WTC11 (cell line): Measurements from ENCODE around the gene MACROD2. TPM values are rescaled to one million over a fixed set of nuclear protein-coding genes. Genes with fewer than 3 reads are reported as not detected.

Experiments used
- ATAC-seq: fragments of 200-7000 bp; cut with Tn5 transposase; 2 replicates; pipeline ENCODE4 v1.10.0; 2021; ENCODE audit warnings: mild to moderate bottlenecking, moderate library complexity
- CTCF ChIA-PET: fragments of 300-600 bp; sonication (Branson Sonifier 250); formaldehyde crosslinking; loops from one replicate; lab custom pipeline; 2021; ENCODE audit warnings: antibody characterized with exemption; lab: Charles Lee
- POLR2A ChIA-PET: fragments of 350-600 bp; sonication (Branson Sonifier 250); formaldehyde crosslinking; loops from one replicate; lab custom pipeline; 2021; ENCODE audit warnings: antibody characterized with exemption; lab: Charles Lee
- DNase-seq: peaks from one replicate; pipeline ENCODE4 v3.0.0; 2021; ENCODE audit warnings: low spot score
- H3K27ac Mint-ChIP-seq: 2 replicates; pipeline ENCODE4 v1.8.0; 2021; ENCODE audit warnings: mixed read lengths
- H3K27me3 Mint-ChIP-seq: 2 replicates; pipeline ENCODE4 v1.8.0; 2021; ENCODE audit warnings: low read depth, mild to moderate bottlenecking, moderate library complexity, mixed read lengths
- H3K36me3 Mint-ChIP-seq: 2 replicates; pipeline ENCODE4 v1.8.0; 2021; ENCODE audit warnings: mixed read lengths
- H3K4me1 Mint-ChIP-seq: 2 replicates; pipeline ENCODE4 v1.8.0; 2022; ENCODE audit warnings: mixed read lengths
- H3K4me3 Mint-ChIP-seq: 2 replicates; pipeline ENCODE4 v1.8.0; 2021; ENCODE audit warnings: mild to moderate bottlenecking, moderate library complexity, mixed read lengths
- H3K9me3 Mint-ChIP-seq: 2 replicates; pipeline ENCODE4 v1.8.0; 2021; ENCODE audit warnings: mixed read lengths
- ATF1 ChIP-seq: sonication (generic); formaldehyde crosslinking; IDR thresholded peaks from 2 replicates; pipeline ENCODE4 v1.8.1; 2023; ENCODE audit warnings: mild to moderate bottlenecking, moderate library complexity, missing genetic modification reagents
- ATF2 ChIP-seq: sonication (generic); formaldehyde crosslinking; IDR thresholded peaks from 2 replicates; pipeline ENCODE4 v1.8.1; 2022; ENCODE audit warnings: low read depth, missing genetic modification reagents, borderline replicate concordance
- CREB1 ChIP-seq: sonication (generic); formaldehyde crosslinking; IDR thresholded peaks from 2 replicates; pipeline ENCODE4 v1.8.0; 2023; ENCODE audit warnings: mild to moderate bottlenecking, missing genetic modification reagents
- E2F5 ChIP-seq: sonication (generic); formaldehyde crosslinking; IDR thresholded peaks from 2 replicates; pipeline ENCODE4 v1.8.1; 2022; ENCODE audit warnings: mild to moderate bottlenecking, moderate library complexity, missing genetic modification reagents
- ELF4 ChIP-seq: sonication (generic); formaldehyde crosslinking; IDR thresholded peaks from 2 replicates; pipeline ENCODE4 v1.8.1; 2022; ENCODE audit warnings: low read depth, mild to moderate bottlenecking, moderate library complexity, missing genetic modification reagents
- EMX1 ChIP-seq: fragments of 250-450 bp; sonication (Bioruptor Pico); IDR thresholded peaks from 2 replicates; pipeline ENCODE4 v1.8.0; 2021; ENCODE audit warnings: mild to moderate bottlenecking
- ESRRA ChIP-seq: sonication (generic); formaldehyde crosslinking; IDR thresholded peaks from 2 replicates; pipeline ENCODE4 v1.8.1; 2022; ENCODE audit warnings: mild to moderate bottlenecking, missing genetic modification reagents, borderline replicate concordance
- FOXJ3 ChIP-seq: sonication (generic); formaldehyde crosslinking; IDR thresholded peaks from 2 replicates; pipeline ENCODE4 v1.9.0; 2021; ENCODE audit warnings: missing genetic modification reagents, mild to moderate bottlenecking, borderline replicate concordance
- HMGA2 ChIP-seq: fragments of 250-450 bp; sonication (Bioruptor Pico); IDR thresholded peaks from 2 replicates; pipeline ENCODE4 v1.4.0; 2021; ENCODE audit warnings: mild to moderate bottlenecking, moderate library complexity
- JAZF1 ChIP-seq: fragments of 250-450 bp; sonication (Bioruptor Pico); IDR thresholded peaks from 2 replicates; pipeline ENCODE4 v1.9.0; 2021; ENCODE audit warnings: moderate library complexity, mild to moderate bottlenecking, inconsistent platforms
- KAT7 ChIP-seq: sonication (generic); formaldehyde crosslinking; IDR thresholded peaks from 2 replicates; pipeline ENCODE4 v1.8.1; 2023; ENCODE audit warnings: missing genetic modification reagents, mild to moderate bottlenecking, borderline replicate concordance
- MLX ChIP-seq: sonication (generic); formaldehyde crosslinking; IDR thresholded peaks from 2 replicates; pipeline ENCODE4 v1.8.1; 2023; ENCODE audit warnings: mild to moderate bottlenecking, missing genetic modification reagents, moderate library complexity
- MXD4 ChIP-seq: fragments of 250-450 bp; sonication (Bioruptor Pico); IDR thresholded peaks from 2 replicates; pipeline ENCODE4 v1.8.0; 2021; ENCODE audit warnings: mild to moderate bottlenecking, moderate library complexity, borderline replicate concordance
- MYBL2 ChIP-seq: sonication (generic); formaldehyde crosslinking; IDR thresholded peaks from 2 replicates; pipeline ENCODE4 v1.8.1; 2023; ENCODE audit warnings: mild to moderate bottlenecking, moderate library complexity, missing genetic modification reagents
- NFATC4 ChIP-seq: fragments of 250-450 bp; sonication (Bioruptor Pico); IDR thresholded peaks from 2 replicates; pipeline ENCODE4 v1.9.0; 2021; ENCODE audit warnings: mild to moderate bottlenecking
- NFYB ChIP-seq: sonication (generic); formaldehyde crosslinking; conservative IDR thresholded peaks from 2 replicates; pipeline ENCODE4 v1.8.0; 2022; ENCODE audit warnings: low read depth, missing genetic modification reagents
- NR1H2 ChIP-seq: sonication (generic); formaldehyde crosslinking; IDR thresholded peaks from 2 replicates; pipeline ENCODE4 v1.9.0; 2021; ENCODE audit warnings: mild to moderate bottlenecking, moderate library complexity, missing genetic modification reagents
- PRRX2 ChIP-seq: fragments of 250-450 bp; sonication (Bioruptor Pico); IDR thresholded peaks from 2 replicates; pipeline ENCODE4 v1.8.0; 2021; ENCODE audit warnings: mild to moderate bottlenecking
- TEAD1 ChIP-seq: sonication (generic); formaldehyde crosslinking; IDR thresholded peaks from 2 replicates; pipeline ENCODE4 v1.8.0; 2022; ENCODE audit warnings: mild to moderate bottlenecking, missing genetic modification reagents
- USF1 ChIP-seq: sonication (generic); formaldehyde crosslinking; IDR thresholded peaks from 2 replicates; pipeline ENCODE4 v1.8.0; 2022; ENCODE audit warnings: mild to moderate bottlenecking, missing genetic modification reagents
- ZBTB21 ChIP-seq: sonication (generic); formaldehyde crosslinking; IDR thresholded peaks from 2 replicates; pipeline ENCODE4 v1.8.1; 2023; ENCODE audit warnings: mild to moderate bottlenecking, missing genetic modification reagents, borderline replicate concordance
- ZNF121 ChIP-seq: sonication (generic); formaldehyde crosslinking; IDR thresholded peaks from 2 replicates; pipeline ENCODE4 v1.8.0; 2023; ENCODE audit warnings: missing genetic modification reagents
- total RNA-seq: library from RNA; stranded (reverse); gene quantifications from 3 replicates; pipeline ENCODE4 v1.2.3, GENCODE V29; 2021
- TF ChIP-seq, protein P1 (sequence below): sonication (generic); formaldehyde crosslinking; IDR thresholded peaks from 2 replicates; pipeline ENCODE4 v1.8.0; 2023; ENCODE audit warnings: missing genetic modification reagents, mild to moderate bottlenecking, borderline replicate concordance
- TF ChIP-seq, protein P2 (sequence below): fragments of 250-450 bp; sonication (Bioruptor Pico); IDR thresholded peaks from 2 replicates; pipeline ENCODE4 v1.8.0; 2021; ENCODE audit warnings: mild to moderate bottlenecking
- TF ChIP-seq, protein P3 (sequence below): sonication (generic); formaldehyde crosslinking; IDR thresholded peaks from 2 replicates; pipeline ENCODE4 v1.8.0; 2023; ENCODE audit warnings: missing genetic modification reagents
- TF ChIP-seq, protein P4 (sequence below): sonication (generic); formaldehyde crosslinking; IDR thresholded peaks from 2 replicates; pipeline ENCODE4 v1.8.0; 2022; ENCODE audit warnings: mild to moderate bottlenecking, missing genetic modification reagents

MACROD2 gene
- total RNA-seq, 1 experiment from 2014 or later: 4.1 TPM

DNA sequence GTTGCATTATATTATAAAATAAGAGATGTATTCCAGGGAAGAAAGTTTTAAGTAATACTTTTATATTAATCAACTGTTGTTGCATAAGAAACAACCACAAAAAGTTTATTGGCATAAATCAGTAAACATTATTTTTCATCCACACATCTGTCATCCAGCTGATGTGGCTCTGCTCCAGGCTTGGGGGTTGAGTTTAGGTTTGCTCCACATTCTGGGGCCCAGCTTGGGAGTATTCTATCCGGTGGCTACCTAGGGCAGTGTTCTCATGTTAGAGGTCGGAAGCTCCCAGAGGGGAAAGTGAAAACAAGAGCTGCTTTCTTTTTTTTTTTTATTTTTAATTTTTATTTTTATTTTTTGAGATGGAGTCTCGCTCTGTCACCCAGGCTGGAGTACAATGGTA lies 1070.5 kb downstream of the MACROD2 start:
- DNase-seq (no peak), ATAC-seq (no peak)
- no peak overlapping the region for H3K27ac Mint-ChIP-seq
- no peaks in the 10 kb centered on the region for H3K27me3 Mint-ChIP-seq
- H3K36me3 Mint-ChIP-seq: peaks cover 16% of the 10 kb centered on the region; the same call in 1 of the 2 replicates
- no peak overlapping the region for H3K4me3 Mint-ChIP-seq
- TF ChIP-seq ELF4 (CRISPR knock-in tag) (no peak), ZBTB21 (CRISPR knock-in tag) (no peak), KAT7 (no peak), PRRX2 (CRISPR knock-in tag) (no peak), USF1 (no peak), CREB1 (CRISPR knock-in tag) (no peak), MXD4 (no peak), NR1H2 (CRISPR knock-in tag) (no peak), HMGA2 (CRISPR knock-in tag) (no peak), EMX1 (CRISPR knock-in tag) (no peak), JAZF1 (CRISPR knock-in tag) (no peak), ESRRA (no peak), MLX (no peak), TEAD1 (CRISPR knock-in tag) (no peak)
- TF ChIP-seq, protein P1, sequence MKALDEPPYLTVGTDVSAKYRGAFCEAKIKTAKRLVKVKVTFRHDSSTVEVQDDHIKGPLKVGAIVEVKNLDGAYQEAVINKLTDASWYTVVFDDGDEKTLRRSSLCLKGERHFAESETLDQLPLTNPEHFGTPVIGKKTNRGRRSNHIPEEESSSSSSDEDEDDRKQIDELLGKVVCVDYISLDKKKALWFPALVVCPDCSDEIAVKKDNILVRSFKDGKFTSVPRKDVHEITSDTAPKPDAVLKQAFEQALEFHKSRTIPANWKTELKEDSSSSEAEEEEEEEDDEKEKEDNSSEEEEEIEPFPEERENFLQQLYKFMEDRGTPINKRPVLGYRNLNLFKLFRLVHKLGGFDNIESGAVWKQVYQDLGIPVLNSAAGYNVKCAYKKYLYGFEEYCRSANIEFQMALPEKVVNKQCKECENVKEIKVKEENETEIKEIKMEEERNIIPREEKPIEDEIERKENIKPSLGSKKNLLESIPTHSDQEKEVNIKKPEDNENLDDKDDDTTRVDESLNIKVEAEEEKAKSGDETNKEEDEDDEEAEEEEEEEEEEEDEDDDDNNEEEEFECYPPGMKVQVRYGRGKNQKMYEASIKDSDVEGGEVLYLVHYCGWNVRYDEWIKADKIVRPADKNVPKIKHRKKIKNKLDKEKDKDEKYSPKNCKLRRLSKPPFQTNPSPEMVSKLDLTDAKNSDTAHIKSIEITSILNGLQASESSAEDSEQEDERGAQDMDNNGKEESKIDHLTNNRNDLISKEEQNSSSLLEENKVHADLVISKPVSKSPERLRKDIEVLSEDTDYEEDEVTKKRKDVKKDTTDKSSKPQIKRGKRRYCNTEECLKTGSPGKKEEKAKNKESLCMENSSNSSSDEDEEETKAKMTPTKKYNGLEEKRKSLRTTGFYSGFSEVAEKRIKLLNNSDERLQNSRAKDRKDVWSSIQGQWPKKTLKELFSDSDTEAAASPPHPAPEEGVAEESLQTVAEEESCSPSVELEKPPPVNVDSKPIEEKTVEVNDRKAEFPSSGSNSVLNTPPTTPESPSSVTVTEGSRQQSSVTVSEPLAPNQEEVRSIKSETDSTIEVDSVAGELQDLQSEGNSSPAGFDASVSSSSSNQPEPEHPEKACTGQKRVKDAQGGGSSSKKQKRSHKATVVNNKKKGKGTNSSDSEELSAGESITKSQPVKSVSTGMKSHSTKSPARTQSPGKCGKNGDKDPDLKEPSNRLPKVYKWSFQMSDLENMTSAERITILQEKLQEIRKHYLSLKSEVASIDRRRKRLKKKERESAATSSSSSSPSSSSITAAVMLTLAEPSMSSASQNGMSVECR (CRISPR knock-in tag): no peak
- TF ChIP-seq, protein P2, sequence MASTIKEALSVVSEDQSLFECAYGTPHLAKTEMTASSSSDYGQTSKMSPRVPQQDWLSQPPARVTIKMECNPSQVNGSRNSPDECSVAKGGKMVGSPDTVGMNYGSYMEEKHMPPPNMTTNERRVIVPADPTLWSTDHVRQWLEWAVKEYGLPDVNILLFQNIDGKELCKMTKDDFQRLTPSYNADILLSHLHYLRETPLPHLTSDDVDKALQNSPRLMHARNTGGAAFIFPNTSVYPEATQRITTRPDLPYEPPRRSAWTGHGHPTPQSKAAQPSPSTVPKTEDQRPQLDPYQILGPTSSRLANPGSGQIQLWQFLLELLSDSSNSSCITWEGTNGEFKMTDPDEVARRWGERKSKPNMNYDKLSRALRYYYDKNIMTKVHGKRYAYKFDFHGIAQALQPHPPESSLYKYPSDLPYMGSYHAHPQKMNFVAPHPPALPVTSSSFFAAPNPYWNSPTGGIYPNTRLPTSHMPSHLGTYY: no peak
- TF ChIP-seq, protein P3, sequence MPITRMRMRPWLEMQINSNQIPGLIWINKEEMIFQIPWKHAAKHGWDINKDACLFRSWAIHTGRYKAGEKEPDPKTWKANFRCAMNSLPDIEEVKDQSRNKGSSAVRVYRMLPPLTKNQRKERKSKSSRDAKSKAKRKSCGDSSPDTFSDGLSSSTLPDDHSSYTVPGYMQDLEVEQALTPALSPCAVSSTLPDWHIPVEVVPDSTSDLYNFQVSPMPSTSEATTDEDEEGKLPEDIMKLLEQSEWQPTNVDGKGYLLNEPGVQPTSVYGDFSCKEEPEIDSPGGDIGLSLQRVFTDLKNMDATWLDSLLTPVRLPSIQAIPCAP (CRISPR knock-in tag): no peak
- peaks cover 23% of the 10 kb centered on the region for H3K9me3 Mint-ChIP-seq
- H3K4me1 Mint-ChIP-seq: peaks cover 36% of the 10 kb centered on the region
- CTCF ChIA-PET: no interaction called here
- POLR2A ChIA-PET: no interaction called here

DNA sequence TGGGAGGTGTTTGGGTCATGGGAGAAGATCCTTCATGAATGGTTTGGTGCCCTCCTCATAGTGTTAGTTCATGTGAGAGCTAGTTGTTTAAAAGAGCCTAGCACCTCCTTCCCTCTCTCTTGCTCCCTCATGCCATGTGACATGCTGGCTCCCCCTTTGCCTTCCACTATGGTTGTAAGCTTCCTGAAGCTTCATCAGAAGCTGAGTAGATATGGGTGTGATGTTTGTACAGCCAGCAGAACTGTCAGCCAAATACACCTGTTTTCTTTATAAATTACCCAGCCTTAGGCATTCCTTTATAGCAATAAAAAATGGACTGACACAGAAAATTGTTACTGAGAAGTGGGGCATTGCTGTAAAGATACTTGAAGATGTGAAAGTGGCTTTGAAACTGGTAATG lies 1073.2 kb downstream of the MACROD2 start:
- ChIA-PET CTCF (no interaction called here), POLR2A (no interaction called here)
- Mint-ChIP-seq H3K36me3 (peaks cover 16% of the 10 kb centered on the region; the same call in 1 of the 2 replicates), H3K27me3 (no peaks in the 10 kb centered on the region), H3K4me1 (peaks cover 26% of the 10 kb centered on the region), H3K4me3 (no peak overlapping the region), H3K27ac (no peak overlapping the region), H3K9me3 (peaks cover 23% of the 10 kb centered on the region)
- ATAC-seq (no peak), DNase-seq (no peak)
- no peak for TF ChIP-seq ATF2 (CRISPR knock-in tag)
- TF ChIP-seq CREB1 (CRISPR knock-in tag): no peak
- TF ChIP-seq, protein P4, sequence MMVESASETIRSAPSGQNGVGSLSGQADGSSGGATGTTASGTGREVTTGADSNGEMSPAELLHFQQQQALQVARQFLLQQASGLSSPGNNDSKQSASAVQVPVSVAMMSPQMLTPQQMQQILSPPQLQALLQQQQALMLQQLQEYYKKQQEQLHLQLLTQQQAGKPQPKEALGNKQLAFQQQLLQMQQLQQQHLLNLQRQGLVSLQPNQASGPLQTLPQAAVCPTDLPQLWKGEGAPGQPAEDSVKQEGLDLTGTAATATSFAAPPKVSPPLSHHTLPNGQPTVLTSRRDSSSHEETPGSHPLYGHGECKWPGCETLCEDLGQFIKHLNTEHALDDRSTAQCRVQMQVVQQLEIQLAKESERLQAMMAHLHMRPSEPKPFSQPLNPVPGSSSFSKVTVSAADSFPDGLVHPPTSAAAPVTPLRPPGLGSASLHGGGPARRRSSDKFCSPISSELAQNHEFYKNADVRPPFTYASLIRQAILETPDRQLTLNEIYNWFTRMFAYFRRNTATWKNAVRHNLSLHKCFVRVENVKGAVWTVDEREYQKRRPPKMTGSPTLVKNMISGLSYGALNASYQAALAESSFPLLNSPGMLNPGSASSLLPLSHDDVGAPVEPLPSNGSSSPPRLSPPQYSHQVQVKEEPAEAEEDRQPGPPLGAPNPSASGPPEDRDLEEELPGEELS (CRISPR knock-in tag): no peak
- no peak for TF ChIP-seq FOXJ3 (CRISPR knock-in tag)
- TF ChIP-seq NFATC4 (CRISPR knock-in tag): no peak
- TF ChIP-seq E2F5: no peak
- no peak for TF ChIP-seq NFYB (CRISPR knock-in tag)
- TF ChIP-seq MYBL2 (CRISPR knock-in tag): no peak
- TF ChIP-seq ATF1 (CRISPR knock-in tag): no peak
- TF ChIP-seq ZNF121 (CRISPR knock-in tag): no peak
- TF ChIP-seq PRRX2 (CRISPR knock-in tag): no peak
- TF ChIP-seq MXD4: no peak
